Measurements from ENCODE around the gene VAMP1.
A peak's percentile ranks its signal among the peaks of the same experiment; 100 is the strongest.

The VAMP1 gene

DNA sequence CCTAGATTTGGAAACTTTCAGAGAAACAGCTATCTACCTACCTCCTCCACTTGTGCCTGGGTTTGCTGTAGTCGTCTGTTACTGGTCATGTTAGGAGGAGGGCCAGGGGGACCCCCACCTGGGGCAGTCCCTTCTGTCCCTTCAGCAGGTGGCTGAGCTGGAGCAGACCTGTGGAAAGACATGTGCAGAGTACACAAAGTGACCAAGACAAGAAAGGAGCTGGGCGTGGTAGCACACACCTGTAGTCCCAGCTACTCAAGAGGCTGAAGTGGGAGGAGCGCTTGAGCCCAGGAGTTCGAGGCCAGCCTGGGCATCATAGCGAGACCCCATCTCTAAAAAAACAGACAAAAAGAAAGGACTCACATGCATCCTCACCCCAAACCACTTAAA lies 4.3 kb downstream of the VAMP1 start:
- no peak overlapping the region for H3K4me3 ChIP-seq (replicated peaks; ENCODE audit: low read depth, low read length)
- H3K36me3 ChIP-seq (ENCODE audit: control insufficient read depth, insufficient read depth, low read length), result peaks cover 36% of the 10 kb centered on the region
- TF ChIP-seq, protein P1, sequence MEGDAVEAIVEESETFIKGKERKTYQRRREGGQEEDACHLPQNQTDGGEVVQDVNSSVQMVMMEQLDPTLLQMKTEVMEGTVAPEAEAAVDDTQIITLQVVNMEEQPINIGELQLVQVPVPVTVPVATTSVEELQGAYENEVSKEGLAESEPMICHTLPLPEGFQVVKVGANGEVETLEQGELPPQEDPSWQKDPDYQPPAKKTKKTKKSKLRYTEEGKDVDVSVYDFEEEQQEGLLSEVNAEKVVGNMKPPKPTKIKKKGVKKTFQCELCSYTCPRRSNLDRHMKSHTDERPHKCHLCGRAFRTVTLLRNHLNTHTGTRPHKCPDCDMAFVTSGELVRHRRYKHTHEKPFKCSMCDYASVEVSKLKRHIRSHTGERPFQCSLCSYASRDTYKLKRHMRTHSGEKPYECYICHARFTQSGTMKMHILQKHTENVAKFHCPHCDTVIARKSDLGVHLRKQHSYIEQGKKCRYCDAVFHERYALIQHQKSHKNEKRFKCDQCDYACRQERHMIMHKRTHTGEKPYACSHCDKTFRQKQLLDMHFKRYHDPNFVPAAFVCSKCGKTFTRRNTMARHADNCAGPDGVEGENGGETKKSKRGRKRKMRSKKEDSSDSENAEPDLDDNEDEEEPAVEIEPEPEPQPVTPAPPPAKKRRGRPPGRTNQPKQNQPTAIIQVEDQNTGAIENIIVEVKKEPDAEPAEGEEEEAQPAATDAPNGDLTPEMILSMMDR (IDR thresholded peaks at IDR 0.05; ENCODE audit: insufficient read depth, low read length, poor library complexity, severe bottlenecking), result no peak
- no peak for DNase-seq (ENCODE audit: extremely low read depth, insufficient read length)
- H3K27me3 ChIP-seq (replicated peaks; ENCODE audit: control insufficient read depth, insufficient read depth, low read length), result no peaks in the 10 kb centered on the region

DNA sequence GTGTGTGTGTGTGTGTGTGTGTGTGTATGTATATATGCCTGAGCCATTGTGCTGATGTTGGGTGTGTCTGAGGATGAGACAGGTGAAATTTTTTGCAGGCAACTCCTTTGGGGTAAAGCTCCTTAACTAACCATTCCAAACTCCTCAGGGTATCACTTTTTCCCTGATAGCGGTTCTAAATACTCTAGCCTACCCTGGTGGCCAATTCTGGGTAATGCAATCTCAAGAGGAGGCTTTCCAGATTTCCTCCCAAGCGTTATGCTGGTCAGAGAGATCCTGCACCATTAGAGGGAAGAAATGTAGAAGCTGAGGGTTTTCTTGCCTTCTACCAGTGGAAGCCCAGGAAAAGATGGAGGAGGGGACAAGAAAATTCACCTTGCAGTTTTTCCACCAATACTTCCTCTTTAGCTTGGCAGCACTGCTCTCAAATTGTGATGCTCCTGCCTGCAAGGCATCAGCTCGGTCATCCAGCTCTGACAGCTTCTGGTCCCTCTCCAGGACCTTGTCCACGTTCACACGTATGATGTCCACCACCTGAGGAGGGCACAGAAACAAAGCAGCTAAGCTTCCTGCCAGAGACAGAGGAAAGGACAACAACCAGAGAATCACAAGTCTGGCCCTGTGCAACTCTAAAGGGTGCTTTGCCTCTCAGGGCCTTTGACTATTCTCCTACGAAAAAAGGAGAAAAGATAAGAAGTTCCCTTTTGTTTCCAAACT lies 4.9 kb downstream of the VAMP1 start:
- peaks cover 38% of the 10 kb centered on the region for H3K36me3 ChIP-seq (ENCODE audit: control insufficient read depth, insufficient read depth, low read length)
- TF ChIP-seq, protein P1 (IDR thresholded peaks at IDR 0.05; ENCODE audit: insufficient read depth, low read length, poor library complexity, severe bottlenecking), result peak; percentile 89
- H3K4me3 ChIP-seq (replicated peaks; ENCODE audit: low read depth, low read length), result no peak overlapping the region
- H3K27me3 ChIP-seq (replicated peaks; ENCODE audit: control insufficient read depth, insufficient read depth, low read length), result no peaks in the 10 kb centered on the region
- DNase-seq (ENCODE audit: extremely low read depth, insufficient read length), result no peak

DNA sequence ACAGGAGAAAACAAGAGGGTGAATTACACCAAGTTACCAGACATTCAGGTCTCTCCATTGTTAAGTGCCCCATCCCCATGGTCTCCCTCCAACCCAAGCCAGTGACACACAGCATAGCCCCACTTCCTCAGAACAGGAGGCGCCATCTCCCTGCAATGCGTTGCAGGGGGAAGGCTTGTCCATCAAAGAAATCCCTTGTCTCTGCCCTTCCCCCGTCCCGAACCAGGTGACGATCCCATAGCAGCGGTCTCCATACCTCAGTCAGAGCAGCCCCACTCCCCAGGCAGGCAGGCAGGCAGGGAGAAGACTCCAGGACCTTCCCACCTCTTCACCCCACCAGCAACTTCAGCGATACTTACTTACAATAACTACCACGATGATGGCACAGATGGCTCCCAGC lies 5.9 kb downstream of the VAMP1 start:
- no peak for DNase-seq (ENCODE audit: extremely low read depth, insufficient read length)
- TF ChIP-seq, protein P1 (IDR thresholded peaks at IDR 0.05; ENCODE audit: insufficient read depth, low read length, poor library complexity, severe bottlenecking), result no peak
- Histone ChIP-seq H3K36me3 (ENCODE audit: control insufficient read depth, insufficient read depth, low read length) (peaks cover 40% of the 10 kb centered on the region), H3K27me3 (replicated peaks; ENCODE audit: control insufficient read depth, insufficient read depth, low read length) (no peaks in the 10 kb centered on the region), H3K4me3 (replicated peaks; ENCODE audit: low read depth, low read length) (no peak overlapping the region)

DNA sequence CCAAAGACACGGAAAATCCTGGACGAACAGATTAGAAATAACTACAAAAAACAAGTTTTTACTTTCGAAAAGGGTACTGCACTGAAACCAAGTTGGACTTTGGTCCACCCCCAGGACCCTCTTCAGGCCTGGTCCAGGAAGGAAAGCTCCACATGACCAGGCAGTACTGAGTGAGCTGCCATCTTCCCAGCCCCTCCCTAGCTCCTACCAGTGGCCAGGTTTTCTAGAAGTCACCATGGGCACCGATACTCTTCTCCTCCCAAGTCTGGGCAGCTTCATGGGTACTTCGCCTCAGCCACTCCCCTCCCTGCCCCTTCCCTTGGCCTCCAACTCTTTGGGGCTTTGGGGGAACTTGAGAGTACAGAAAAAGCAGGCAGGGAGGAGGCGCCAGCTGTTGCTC lies 6.6 kb downstream of the VAMP1 start:
- Histone ChIP-seq H3K36me3 (ENCODE audit: control insufficient read depth, insufficient read depth, low read length) (peaks cover 41% of the 10 kb centered on the region), H3K27me3 (replicated peaks; ENCODE audit: control insufficient read depth, insufficient read depth, low read length) (no peaks in the 10 kb centered on the region), H3K4me3 (replicated peaks; ENCODE audit: low read depth, low read length) (no peak overlapping the region)
- TF ChIP-seq, protein P1 (IDR thresholded peaks at IDR 0.05; ENCODE audit: insufficient read depth, low read length, poor library complexity, severe bottlenecking), result no peak
- DNase-seq (ENCODE audit: extremely low read depth, insufficient read length), result no peak

DNA sequence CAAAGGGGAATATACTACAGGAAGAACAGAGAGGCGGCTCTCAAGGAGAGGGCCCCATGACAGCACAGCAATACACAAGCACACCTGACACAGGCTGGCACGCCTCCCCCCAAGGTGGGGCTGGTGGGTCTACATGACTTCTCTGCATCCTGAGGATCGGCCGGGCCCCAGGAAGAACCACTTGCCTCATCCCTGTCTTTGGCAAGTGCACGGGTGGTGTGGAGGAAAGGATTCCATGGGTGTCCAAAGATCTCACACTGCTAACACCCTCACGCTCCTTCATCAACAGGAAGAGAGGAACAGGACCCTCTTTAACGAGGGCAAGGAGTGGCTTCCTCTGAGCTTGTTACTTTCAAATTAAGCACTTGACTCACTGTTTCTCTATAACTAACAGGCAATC lies 7.3 kb downstream of the VAMP1 start:
- H3K36me3 ChIP-seq (ENCODE audit: control insufficient read depth, insufficient read depth, low read length), result peaks cover 47% of the 10 kb centered on the region
- DNase-seq (ENCODE audit: extremely low read depth, insufficient read length), result no peak
- TF ChIP-seq, protein P1 (IDR thresholded peaks at IDR 0.05; ENCODE audit: insufficient read depth, low read length, poor library complexity, severe bottlenecking), result no peak
- H3K27me3 ChIP-seq (replicated peaks; ENCODE audit: control insufficient read depth, insufficient read depth, low read length), result no peaks in the 10 kb centered on the region
- H3K4me3 ChIP-seq (replicated peaks; ENCODE audit: low read depth, low read length), result no peak overlapping the region

Measured in GM06990 (cell line).